NCI-H146 treated with DMSO at 0.1 percent for 48 hours (cell line): Measurements from ENCODE around the gene TRPV2.

Experiments used
- DNase-seq: peaks from one replicate; lab custom pipeline; 2025; ENCODE audit not compliant: unreplicated experiment; lab: John Stamatoyannopoulos, UW

The TRPV2 gene

GRCh38 chr17:16406742-16407674 is 8.4 kb upstream of the TRPV2 start:
- peak; percentile 28 for DNase-seq

GRCh38 chr17:16407911-16408588 is 7.3 kb upstream of the TRPV2 start:
- DNase-seq: peak; percentile 36

DNA sequence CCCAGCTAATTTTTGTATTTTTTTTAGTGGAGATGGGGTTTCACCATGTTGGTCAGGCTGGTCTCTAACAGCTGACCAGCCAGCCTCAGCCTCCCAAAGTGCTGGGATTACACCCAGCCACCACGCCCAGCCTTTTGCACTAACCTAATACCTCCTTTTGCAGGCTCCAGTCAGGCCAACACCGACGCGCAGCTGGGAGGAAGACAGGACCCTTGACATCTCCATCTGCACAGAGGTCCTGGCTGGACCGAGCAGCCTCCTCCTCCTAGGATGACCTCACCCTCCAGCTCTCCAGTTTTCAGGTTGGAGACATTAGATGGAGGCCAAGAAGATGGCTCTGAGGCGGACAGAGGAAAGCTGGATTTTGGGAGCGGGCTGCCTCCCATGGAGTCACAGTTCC is 2.0 kb downstream of the TRPV2 start:
- DNase-seq: no peak

GRCh38 chr17:16417896-16418684 is 2.7 kb downstream of the TRPV2 start:
- DNase-seq: no peak

GRCh38 chr17:16418685-16419068 is 3.3 kb downstream of the TRPV2 start:
- no peak for DNase-seq

DNA sequence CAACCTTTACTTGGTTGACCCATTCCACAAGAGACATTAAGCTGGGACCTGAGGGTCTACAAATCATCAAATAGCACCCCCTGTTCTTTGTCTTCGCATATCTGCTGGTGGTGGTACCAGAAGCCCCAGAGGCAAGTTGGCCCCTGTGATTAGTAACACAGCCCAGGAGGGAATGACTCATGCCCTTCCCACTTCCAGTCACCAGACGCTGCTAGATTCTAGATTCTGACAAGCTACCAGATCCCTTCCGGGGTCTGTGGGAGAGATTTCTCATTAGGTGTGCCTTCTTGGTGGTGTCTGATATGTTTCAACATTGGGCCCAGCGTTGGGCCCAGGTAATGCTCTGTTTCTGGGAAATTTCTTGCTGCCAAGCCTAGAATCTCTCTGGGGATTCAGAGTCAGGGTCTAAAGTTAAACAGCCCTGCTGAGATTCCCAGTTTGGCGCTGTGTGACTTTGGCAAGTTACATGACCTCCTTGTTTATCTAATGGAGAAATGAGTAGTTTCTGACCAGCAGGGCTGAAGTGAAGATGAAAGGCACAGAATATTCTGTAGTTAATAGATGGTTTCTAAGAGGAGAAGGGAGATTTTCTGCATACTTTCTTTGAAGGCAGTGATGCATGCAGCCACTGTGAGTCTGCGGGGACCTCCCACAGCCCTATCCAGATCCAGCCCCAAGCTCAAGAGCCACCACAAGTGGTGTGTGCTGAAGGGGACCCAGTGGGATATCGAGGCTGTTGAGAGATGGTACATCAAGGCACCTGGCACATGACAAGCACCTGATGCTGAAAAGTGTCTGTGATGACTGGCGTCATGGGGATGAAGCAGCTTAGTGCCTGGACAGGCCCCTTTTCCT is 3.9 kb downstream of the TRPV2 start:
- DNase-seq: no peak

- no peak for DNase-seq
These were observed 4.5 kb downstream of the TRPV2 start for GRCh38 chr17:16419929-16420271.

DNA sequence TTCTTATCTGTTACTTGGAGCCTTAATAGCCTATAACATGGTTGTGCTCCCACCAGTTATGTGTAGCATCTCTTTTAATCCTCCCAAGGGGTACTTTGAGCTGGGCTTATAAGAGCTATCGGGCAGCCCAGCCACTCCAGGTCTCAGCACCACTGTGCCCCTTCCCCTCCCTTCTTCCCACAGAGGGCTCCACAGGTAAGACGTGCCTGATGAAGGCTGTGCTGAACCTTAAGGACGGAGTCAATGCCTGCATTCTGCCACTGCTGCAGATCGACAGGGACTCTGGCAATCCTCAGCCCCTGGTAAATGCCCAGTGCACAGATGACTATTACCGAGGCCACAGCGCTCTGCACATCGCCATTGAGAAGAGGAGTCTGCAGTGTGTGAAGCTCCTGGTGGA is 7.0 kb downstream of the TRPV2 start:
- no peak for DNase-seq

DNA sequence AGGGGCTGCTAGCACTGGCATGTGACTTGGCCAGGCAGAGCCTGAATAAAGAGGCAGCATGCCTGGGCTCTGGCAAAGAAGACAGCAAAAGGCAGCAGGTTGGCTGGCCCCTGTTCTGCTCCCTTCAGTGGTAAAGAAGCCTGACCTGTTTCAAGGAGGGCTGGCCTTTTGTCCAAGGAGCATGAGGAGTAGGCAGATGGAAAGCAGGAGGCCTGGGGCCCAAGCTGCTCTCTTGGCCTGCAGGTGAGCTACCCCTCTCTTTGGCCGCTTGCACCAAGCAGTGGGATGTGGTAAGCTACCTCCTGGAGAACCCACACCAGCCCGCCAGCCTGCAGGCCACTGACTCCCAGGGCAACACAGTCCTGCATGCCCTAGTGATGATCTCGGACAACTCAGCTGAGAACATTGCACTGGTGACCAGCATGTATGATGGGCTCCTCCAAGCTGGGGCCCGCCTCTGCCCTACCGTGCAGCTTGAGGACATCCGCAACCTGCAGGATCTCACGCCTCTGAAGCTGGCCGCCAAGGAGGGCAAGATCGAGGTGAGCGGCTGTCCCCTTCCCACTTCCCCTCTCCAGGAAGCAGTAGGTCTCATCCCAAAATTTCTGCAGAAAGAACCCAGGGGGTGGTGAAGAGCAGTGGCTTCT is 8.0 kb downstream of the TRPV2 start:
- no peak for DNase-seq

- DNase-seq: no peak
These were observed 9.8 kb downstream of the TRPV2 start for GRCh38 chr17:16425202-16425601.

DNA sequence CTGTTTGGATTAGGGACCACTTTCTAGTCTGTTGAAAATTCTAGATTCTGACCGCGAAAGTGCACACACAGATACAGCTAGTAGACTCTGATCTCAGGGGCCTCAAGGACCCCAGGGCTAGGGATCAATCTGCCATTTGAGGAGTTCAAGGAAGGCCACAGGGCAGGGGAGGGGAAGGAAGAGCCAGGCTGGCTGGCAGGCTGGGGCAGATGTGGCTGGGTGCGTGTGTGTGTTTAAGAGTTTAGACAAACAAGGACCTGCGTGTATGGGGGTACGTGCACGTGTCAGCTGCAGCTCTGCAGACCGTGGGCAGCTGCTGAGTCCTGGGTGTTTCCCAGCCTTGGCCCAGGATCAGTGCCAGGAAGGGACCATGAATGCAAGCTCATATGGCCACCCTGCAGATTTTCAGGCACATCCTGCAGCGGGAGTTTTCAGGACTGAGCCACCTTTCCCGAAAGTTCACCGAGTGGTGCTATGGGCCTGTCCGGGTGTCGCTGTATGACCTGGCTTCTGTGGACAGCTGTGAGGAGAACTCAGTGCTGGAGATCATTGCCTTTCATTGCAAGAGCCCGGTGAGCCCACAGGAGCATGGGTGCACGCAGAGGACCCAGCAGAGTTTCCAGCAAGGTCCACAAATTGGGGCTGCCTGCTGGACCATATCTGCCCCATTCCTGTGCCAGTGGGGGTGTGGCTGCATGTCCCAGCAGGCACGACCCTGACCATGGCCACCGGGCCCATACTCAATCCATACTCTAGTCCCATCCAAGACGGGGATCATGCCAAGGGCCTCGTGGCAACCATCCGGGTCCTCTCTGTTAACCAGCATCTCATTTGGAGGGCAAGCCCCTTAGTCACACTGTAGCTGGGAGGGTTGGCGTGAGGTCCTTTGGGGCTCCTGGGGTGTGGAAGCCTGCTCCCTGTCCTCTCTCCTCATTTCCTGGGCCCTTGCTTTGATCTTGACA is 10.6 kb downstream of the TRPV2 start:
- no peak for DNase-seq

DNA sequence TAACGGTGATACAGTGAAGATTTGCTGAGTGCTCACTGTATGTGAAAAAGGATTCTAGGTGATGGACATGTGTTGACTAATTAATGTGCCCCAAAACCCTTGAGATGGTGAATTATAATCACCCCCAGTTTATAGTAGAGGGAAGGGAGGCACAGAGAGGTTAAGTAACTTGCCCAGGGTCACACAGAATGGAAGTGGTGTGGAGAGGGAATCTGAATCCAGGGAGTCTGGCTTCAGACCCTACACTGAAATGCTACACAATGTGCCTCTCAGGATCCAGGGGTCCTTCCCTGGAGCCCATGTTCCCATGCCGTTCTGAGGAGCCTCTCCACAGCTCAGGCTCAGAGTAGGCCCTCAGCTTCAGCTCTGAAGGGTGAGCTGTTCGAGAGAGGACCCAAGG is 11.6 kb downstream of the TRPV2 start:
- DNase-seq: no peak

DNA sequence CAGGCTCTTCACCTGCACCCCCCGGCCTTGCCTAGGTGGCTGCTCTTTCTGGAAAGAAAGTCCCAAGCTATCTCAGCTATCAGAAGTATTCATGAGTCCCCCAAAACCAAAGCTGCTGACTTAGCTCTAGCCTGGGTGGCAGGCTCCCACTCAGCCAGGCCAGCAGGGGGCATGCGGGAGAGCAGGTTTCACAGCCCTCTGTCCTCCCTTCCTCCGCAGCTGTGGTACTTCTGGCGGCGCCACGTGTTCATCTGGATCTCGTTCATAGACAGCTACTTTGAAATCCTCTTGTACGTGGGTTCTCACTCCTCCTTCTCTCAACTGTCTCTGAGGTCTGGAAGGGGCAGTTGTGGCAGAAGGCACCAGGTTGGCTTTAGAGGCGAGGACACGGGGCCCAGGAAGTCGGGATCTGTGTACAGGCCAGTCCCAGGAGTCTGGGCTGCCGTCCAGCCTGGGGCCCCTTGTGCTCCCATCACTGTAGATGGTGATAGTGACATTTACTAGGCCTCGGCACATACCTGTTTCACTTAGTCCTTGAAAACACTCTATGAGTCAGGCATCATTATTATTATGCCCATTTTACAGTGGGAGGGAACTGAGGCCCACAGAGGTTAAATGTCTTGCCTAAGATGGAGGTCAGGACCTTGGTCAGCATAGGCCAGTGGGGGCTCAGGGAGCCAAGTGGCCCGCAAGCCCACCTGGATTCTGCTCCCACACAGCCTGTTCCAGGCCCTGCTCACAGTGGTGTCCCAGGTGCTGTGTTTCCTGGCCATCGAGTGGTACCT is 12.9 kb downstream of the TRPV2 start:
- DNase-seq: no peak

GRCh38 chr17:16429083-16429482 is 13.7 kb downstream of the TRPV2 start:
- no peak for DNase-seq

DNA sequence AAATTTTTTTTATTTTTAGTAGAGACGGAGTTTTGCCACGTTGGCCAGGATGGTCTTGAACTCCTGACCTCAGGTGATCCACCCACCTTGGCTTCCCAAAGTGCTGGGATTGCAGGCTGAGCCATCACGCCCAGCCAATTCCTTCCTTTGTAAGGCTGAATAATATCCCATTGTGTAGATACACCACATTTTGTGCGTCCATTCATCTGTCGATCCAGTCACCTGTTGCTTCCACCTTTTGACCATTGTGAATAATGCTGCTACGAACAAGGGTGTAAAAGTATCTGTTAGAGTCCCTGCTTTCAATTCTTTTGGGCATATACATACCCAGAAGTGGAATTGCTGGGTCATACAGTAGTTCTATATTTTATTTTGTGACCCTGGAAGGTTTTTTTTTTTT is 15.3 kb downstream of the TRPV2 start:
- no peak for DNase-seq

DNA sequence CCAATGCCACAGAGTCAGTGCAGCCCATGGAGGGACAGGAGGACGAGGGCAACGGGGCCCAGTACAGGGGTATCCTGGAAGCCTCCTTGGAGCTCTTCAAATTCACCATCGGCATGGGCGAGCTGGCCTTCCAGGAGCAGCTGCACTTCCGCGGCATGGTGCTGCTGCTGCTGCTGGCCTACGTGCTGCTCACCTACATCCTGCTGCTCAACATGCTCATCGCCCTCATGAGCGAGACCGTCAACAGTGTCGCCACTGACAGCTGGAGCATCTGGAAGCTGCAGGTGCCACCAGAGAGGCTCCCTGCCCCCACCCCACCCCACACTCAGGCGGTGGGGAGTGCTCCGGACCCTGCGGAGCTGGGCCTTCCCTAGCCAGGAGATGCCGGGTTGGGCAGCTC is 16.6 kb downstream of the TRPV2 start:
- DNase-seq: no peak

- no peak for DNase-seq
These were observed 18.1 kb downstream of the TRPV2 start for GRCh38 chr17:16433514-16433913.

DNA sequence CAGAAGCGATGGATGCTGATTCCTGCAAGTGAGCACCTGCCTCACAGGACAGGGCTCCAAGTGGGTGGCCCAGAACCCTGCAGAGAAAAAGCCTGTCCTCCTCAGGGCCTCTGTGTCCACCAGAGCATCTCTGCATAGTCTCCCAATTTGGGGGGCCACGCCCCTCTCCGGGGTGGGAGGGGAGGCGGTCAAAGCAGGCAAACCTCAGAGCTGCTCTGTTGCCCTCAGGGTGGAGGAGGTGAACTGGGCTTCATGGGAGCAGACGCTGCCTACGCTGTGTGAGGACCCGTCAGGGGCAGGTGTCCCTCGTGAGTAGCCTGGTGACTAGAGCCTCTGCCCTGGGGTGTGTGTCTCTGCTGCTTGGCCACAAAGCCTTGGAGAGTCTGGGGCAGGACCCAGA is 19.3 kb downstream of the TRPV2 start:
- DNase-seq: no peak
